ENCODE results near the gene CPVL.
A peak's percentile ranks its signal among the peaks of the same experiment; 100 is the strongest.

CPVL gene

GRCh38 chr7:28958235-28958979 is 187.9 kb downstream of the CPVL start, which contains the start of gene TRIL:
Gene TRIL, minus strand, starts transcription at chr7:28958330. Its CDS starts 284 bp downstream, at chr7:28958046.
- DNase-seq, result no peak

GRCh38 chr7:28957751-28958234 is 188.5 kb downstream of the CPVL start:
- DNase-seq, result no peak

- peak; percentile 50 for DNase-seq
Measured at GRCh38 chr7:28957064-28957750, 189.1 kb downstream of the CPVL start.

- DNase-seq, result peak; percentile 53
Measured at GRCh38 chr7:28956608-28957063, 189.7 kb downstream of the CPVL start.

- peak; percentile 65 for DNase-seq
Measured at GRCh38 chr7:28955718-28956607, 190.4 kb downstream of the CPVL start.

GRCh38 chr7:28955356-28955717 is 191.0 kb downstream of the CPVL start:
- DNase-seq, result no peak

- DNase-seq, result no peak
Measured at GRCh38 chr7:28954946-28955345, 191.4 kb downstream of the CPVL start.

GRCh38 chr7:28954471-28954870 is 191.9 kb downstream of the CPVL start:
- no peak for DNase-seq

- no peak for DNase-seq
Measured at GRCh38 chr7:28953633-28954032, 192.7 kb downstream of the CPVL start.

Data from NCI-H2171 treated with DMSO at 0.1 percent for 48 hours (cell line).